ENCODE results near the gene CLK4. TPM values are rescaled to one million over a fixed set of nuclear protein-coding genes. Genes with fewer than 3 reads are reported as not detected.

CLK4 gene
- total RNA-seq, 1 experiment from 2014 or later = 23.8 TPM

DNA sequence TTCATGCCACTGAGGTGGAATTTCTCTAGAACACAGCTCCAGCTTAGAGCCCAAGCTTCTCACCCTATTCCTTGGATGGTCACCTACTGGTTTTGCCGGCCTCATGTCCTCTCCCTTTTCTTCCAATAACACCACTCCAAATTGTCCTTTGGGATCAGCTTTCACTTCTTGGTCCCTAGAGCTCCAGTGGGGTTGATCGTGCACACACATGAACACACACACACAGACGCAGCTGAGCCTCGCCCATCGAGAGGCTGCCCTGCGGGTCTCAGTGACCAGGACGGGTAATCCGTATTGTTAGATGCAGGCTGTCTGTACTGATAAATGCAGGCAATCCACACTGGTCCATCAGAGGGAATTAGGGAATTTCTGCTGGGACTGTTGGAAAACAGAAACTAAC, 43.6 kb downstream of the CLK4 start:
- no peaks in the 10 kb centered on the region for H3K79me2 ChIP-seq (ENCODE audit: low read length)
- intact Hi-C loops (cut with micrococcal nuclease) = no loop called here
- peaks cover 37% of the 10 kb centered on the region for H3K27me3 ChIP-seq (ENCODE audit: low read length)
- H3K9me3 ChIP-seq (ENCODE audit: low read length) = no peaks in the 10 kb centered on the region
- H3K4me2 ChIP-seq (ENCODE audit: low read length) = no peak overlapping the region
- no peaks in the 10 kb centered on the region for H3K36me3 ChIP-seq (ENCODE audit: low read depth, low read length)
- no peak overlapping the region for H2AFZ ChIP-seq (ENCODE audit: low read length)
- H3F3A ChIP-seq (ENCODE audit: low read length, unreplicated experiment) = no peaks in the 10 kb centered on the region
- no peaks in the 10 kb centered on the region for H3K4me1 ChIP-seq (ENCODE audit: insufficient read depth, low read length)
- ChIA-PET CTCF (no interaction called here), POLR2A (ENCODE audit: unreplicated experiment) (no interaction called here)
- TF ChIP-seq EZH2phosphoT487 (IDR thresholded peaks at IDR 0.05; ENCODE audit: borderline replicate concordance, low read length) (no peak), CTCF (conservative IDR thresholded peaks at IDR 0.05; ENCODE audit: low read depth, low read length) (no peak), EZH2 (IDR thresholded peaks at IDR 0.05; ENCODE audit: low read length, unreplicated experiment) (no peak)
- BruUV-seq (replicated peaks) = no TSS peak
- no peaks in the 10 kb centered on the region for H3K9me2 ChIP-seq (replicated peaks; ENCODE audit: low read length)
- ATAC-seq = no peak
- no peak for DNase-seq
- H3K27ac ChIP-seq (ENCODE audit: low read length) = no peak overlapping the region
- no peak overlapping the region for H3K9ac ChIP-seq (ENCODE audit: low read length)
- no peak overlapping the region for H3K4me3 ChIP-seq (ENCODE audit: low read length)
- no peaks in the 10 kb centered on the region for H4K20me1 ChIP-seq (ENCODE audit: low read length)

GRCh38 chr5:178582291-178582690, 44.6 kb downstream of the CLK4 start:
- no TSS peak for BruUV-seq (replicated peaks)
- intact Hi-C loops (cut with micrococcal nuclease) = no loop called here
- H3K36me3 ChIP-seq (ENCODE audit: low read depth, low read length) = no peaks in the 10 kb centered on the region
- ChIA-PET CTCF (no interaction called here), POLR2A (ENCODE audit: unreplicated experiment) (no interaction called here)
- no peaks in the 10 kb centered on the region for H3K9me3 ChIP-seq (ENCODE audit: low read length)
- no peaks in the 10 kb centered on the region for H4K20me1 ChIP-seq (ENCODE audit: low read length)
- ATAC-seq (no peak), DNase-seq (no peak)
- H3K79me2 ChIP-seq (ENCODE audit: low read length) = no peaks in the 10 kb centered on the region
- no peak overlapping the region for H3K9ac ChIP-seq (ENCODE audit: low read length)
- no peak overlapping the region for H2AFZ ChIP-seq (ENCODE audit: low read length)
- TF ChIP-seq EZH2phosphoT487 (IDR thresholded peaks at IDR 0.05; ENCODE audit: borderline replicate concordance, low read length) (no peak), CTCF (conservative IDR thresholded peaks at IDR 0.05; ENCODE audit: low read depth, low read length) (no peak), EZH2 (IDR thresholded peaks at IDR 0.05; ENCODE audit: low read length, unreplicated experiment) (no peak)
- H3K27ac ChIP-seq (ENCODE audit: low read length) = no peak overlapping the region
- H3K27me3 ChIP-seq (ENCODE audit: low read length) = peaks cover 27% of the 10 kb centered on the region
- no peaks in the 10 kb centered on the region for H3F3A ChIP-seq (ENCODE audit: low read length, unreplicated experiment)
- H3K9me2 ChIP-seq (replicated peaks; ENCODE audit: low read length) = no peaks in the 10 kb centered on the region
- no peaks in the 10 kb centered on the region for H3K4me1 ChIP-seq (ENCODE audit: insufficient read depth, low read length)
- no peak overlapping the region for H3K4me3 ChIP-seq (ENCODE audit: low read length)
- H3K4me2 ChIP-seq (ENCODE audit: low read length) = no peak overlapping the region

- H3K79me2 ChIP-seq (ENCODE audit: low read length) = no peaks in the 10 kb centered on the region
- H3K27ac ChIP-seq (ENCODE audit: low read length) = no peak overlapping the region
- H3K9me2 ChIP-seq (replicated peaks; ENCODE audit: low read length) = no peaks in the 10 kb centered on the region
- BruUV-seq (replicated peaks) = no TSS peak
- H4K20me1 ChIP-seq (ENCODE audit: low read length) = no peaks in the 10 kb centered on the region
- ChIA-PET POLR2A (ENCODE audit: unreplicated experiment) (no interaction called here), CTCF (no interaction called here)
- H3K36me3 ChIP-seq (ENCODE audit: low read depth, low read length) = no peaks in the 10 kb centered on the region
- no peak overlapping the region for H3K9ac ChIP-seq (ENCODE audit: low read length)
- no peak overlapping the region for H3K4me2 ChIP-seq (ENCODE audit: low read length)
- ATAC-seq = no peak
- no peak for DNase-seq
- intact Hi-C loops (cut with micrococcal nuclease) = no loop called here
- no peaks in the 10 kb centered on the region for H3K9me3 ChIP-seq (ENCODE audit: low read length)
- no peak overlapping the region for H2AFZ ChIP-seq (ENCODE audit: low read length)
- H3K4me1 ChIP-seq (ENCODE audit: insufficient read depth, low read length) = no peaks in the 10 kb centered on the region
- H3K27me3 ChIP-seq (ENCODE audit: low read length) = peaks cover 20% of the 10 kb centered on the region
- TF ChIP-seq EZH2phosphoT487 (IDR thresholded peaks at IDR 0.05; ENCODE audit: borderline replicate concordance, low read length) (no peak), EZH2 (IDR thresholded peaks at IDR 0.05; ENCODE audit: low read length, unreplicated experiment) (no peak), CTCF (conservative IDR thresholded peaks at IDR 0.05; ENCODE audit: low read depth, low read length) (no peak)
- H3F3A ChIP-seq (ENCODE audit: low read length, unreplicated experiment) = no peaks in the 10 kb centered on the region
- no peak overlapping the region for H3K4me3 ChIP-seq (ENCODE audit: low read length)
Measured at GRCh38 chr5:178581621-178582020, 45.2 kb downstream of the CLK4 start.
